HCT116 (cell line): ENCODE measurements around the gene ARSI. TPM values are rescaled to one million over a fixed set of nuclear protein-coding genes. Genes with fewer than 3 reads are reported as not detected.

Experiments used
- ATAC-seq: fragments of 200-7000 bp; cut with Tn5 transposase; 2 replicates; pipeline ENCODE4 v1.9.1; 2020; ENCODE audit warnings: mild to moderate bottlenecking, moderate library complexity
- BruUV-seq: library from RNA; stranded (reverse); fragments of 400-500 nt; replicated peaks from 2 replicates; lab custom pipeline; 2021; lab: Mats Ljungman, UMichigan
- CTCF ChIA-PET: fragments of 300-600 bp; sonication (Branson Sonifier 250); formaldehyde crosslinking; loops from one replicate; lab custom pipeline; 2021; ENCODE audit warnings: antibody characterized with exemption; lab: Charles Lee
- POLR2A ChIA-PET: fragments of 300-600, 350-600 bp; sonication (Branson Sonifier 250); formaldehyde crosslinking; loops from one replicate; lab custom pipeline; 2021; ENCODE audit warnings: antibody characterized with exemption; lab: Charles Lee
- RAD21 ChIA-PET, 2 experiments: fragments of 300-600 bp; sonication (Branson Sonifier 250); formaldehyde crosslinking; loops; one replicate each; lab custom pipeline; 2023; ENCODE audit warnings: low total read pairs in 2 of 2; ENCODE audit not compliant: uncharacterized antibody in 2 of 2, unreplicated experiment in 2 of 2, low non-redundant PET in 1 of 2; lab: Charles Lee
- DNase-seq: peaks from one replicate; pipeline ENCODE4 v3.0.0-alpha.2; 2010; ENCODE audit warnings: low read depth, low spot score
- H2AFZ ChIP-seq: fragments of 200-600 bp; shearing (Covaris generic), sonication (generic); 2 replicates; pipeline ENCODE4 v1.6.1; 2017; ENCODE audit warnings: low read depth, mixed run types, mixed read lengths, antibody characterized with exemption, low read length; ENCODE audit not compliant: poor library complexity, severe bottlenecking
- H3K27ac ChIP-seq: 2 replicates; pipeline ENCODE4 v1.5.1; 2012; ENCODE audit warnings: low read depth, low read length
- H3K27me3 ChIP-seq: fragments of 200-600 bp; sonication (generic); 2 replicates; pipeline ENCODE4 v1.6.1; 2016; ENCODE audit warnings: mixed run types, low read length, mixed read lengths; ENCODE audit not compliant: insufficient read depth
- H3K36me3 ChIP-seq, 2 experiments: fragments of 200-500 bp in 1 of 2; fragments of 200-600 bp in 1 of 2; sonication (Bioruptor generic) in 1 of 2; sonication (generic) in 1 of 2; 2 replicates each; pipeline versions ENCODE4 v1.5.1 to v1.6.1; 2014 to 2016; ENCODE audit warnings: low read length in 2 of 2, inconsistent platforms in 1 of 2, mixed read lengths in 1 of 2, mixed run types in 1 of 2; ENCODE audit not compliant: insufficient read depth in 2 of 2, control insufficient read depth in 1 of 2
- H3K4me1 ChIP-seq, 2 experiments: fragments of 200-600 bp in 1 of 2; sonication (generic) in 1 of 2; 2 replicates each; pipeline versions ENCODE4 v1.5.1 to v1.6.1; 2012 to 2017; ENCODE audit warnings: low read length in 2 of 2, inconsistent platforms in 1 of 2, mild to moderate bottlenecking in 1 of 2, mixed read lengths in 1 of 2, mixed run types in 1 of 2, moderate library complexity in 1 of 2; ENCODE audit not compliant: insufficient read depth in 2 of 2, control insufficient read depth in 1 of 2
- H3K4me2 ChIP-seq: fragments of 200-600 bp; sonication (generic); 2 replicates; pipeline ENCODE4 v1.6.1; 2017; ENCODE audit warnings: mixed run types, low read length, mixed read lengths
- H3K4me3 ChIP-seq, 2 experiments: fragments of 200-600 bp in 1 of 2; sonication (generic) in 1 of 2; replicated peaks in 1 of 2; 2 replicates each; pipeline ENCODE4 v1.5.1; 2011 to 2016; ENCODE audit warnings: low read length in 2 of 2, control low read depth in 1 of 2, low read depth in 1 of 2, mild to moderate bottlenecking in 1 of 2, mixed read lengths in 1 of 2, mixed run types in 1 of 2
- H3K79me2 ChIP-seq: fragments of 200-600 bp; sonication (generic); 2 replicates; pipeline ENCODE4 v1.6.1; 2017; ENCODE audit warnings: mild to moderate bottlenecking, mixed run types, low read length, moderate library complexity, mixed read lengths; ENCODE audit not compliant: insufficient read depth
- H3K9ac ChIP-seq: fragments of 200-600 bp; sonication (generic); 2 replicates; pipeline ENCODE4 v1.6.1; 2016; ENCODE audit warnings: low read length, mixed read lengths
- H3K9me2 ChIP-seq: fragments of 200-600 bp; sonication (generic), shearing (Covaris generic); 2 replicates; pipeline ENCODE4 v1.6.1; 2017; ENCODE audit warnings: mixed run types, mild to moderate bottlenecking, moderate library complexity; ENCODE audit not compliant: insufficient read depth
- H3K9me3 ChIP-seq, 2 experiments: fragments of 200-500 bp in 1 of 2; fragments of 200-600 bp in 1 of 2; sonication (Bioruptor generic) in 1 of 2; sonication (generic) in 1 of 2; 2 replicates each; pipeline ENCODE4 v1.6.1; 2014 to 2017; ENCODE audit warnings: low read length in 2 of 2, mixed read lengths in 2 of 2, inconsistent platforms in 1 of 2, low read depth in 1 of 2, mild to moderate bottlenecking in 1 of 2, mixed run types in 1 of 2, moderate library complexity in 1 of 2; ENCODE audit not compliant: control insufficient read depth in 1 of 2, insufficient read depth in 1 of 2
- H4K20me1 ChIP-seq: fragments of 200-600 bp; sonication (generic), shearing (Covaris generic); 2 replicates; pipeline ENCODE4 v1.6.1; 2017; ENCODE audit warnings: mixed run types, mild to moderate bottlenecking, moderate library complexity; ENCODE audit not compliant: insufficient read depth
- EZH2 ChIP-seq: fragments of 200-600 bp; sonication (generic); IDR thresholded peaks from 2 replicates; pipeline ENCODE4 v1.6.1; 2017; ENCODE audit warnings: antibody characterized with exemption, mixed run types
- FOSL1 ChIP-seq: IDR thresholded peaks from 2 replicates; pipeline ENCODE4 v1.6.1; 2012; ENCODE audit warnings: low read depth
- JUND ChIP-seq: IDR thresholded peaks from 2 replicates; pipeline ENCODE4 v1.6.1; 2012
- POLR2AphosphoS5 ChIP-seq: IDR thresholded peaks from 2 replicates; pipeline ENCODE4 v1.6.1; 2011; ENCODE audit warnings: mild to moderate bottlenecking, low read depth, low read length, moderate library complexity
- REST ChIP-seq: IDR thresholded peaks from 2 replicates; pipeline ENCODE4 v1.6.1; 2012; ENCODE audit warnings: low read depth
- SRF ChIP-seq: IDR thresholded peaks from 2 replicates; pipeline ENCODE4 v1.6.1; 2012; ENCODE audit warnings: low read depth
- TCF7L2 ChIP-seq: IDR thresholded peaks from 2 replicates; pipeline ENCODE4 v1.7.0; 2011; ENCODE audit warnings: borderline replicate concordance, inconsistent platforms; ENCODE audit not compliant: insufficient read depth, insufficient read length; ENCODE audit errors: extremely low read depth
- ZNF274 ChIP-seq: fragments of 200-500 bp; sonication (Bioruptor generic); IDR thresholded peaks from 2 replicates; pipeline ENCODE4 v1.6.1; 2014; ENCODE audit warnings: mild to moderate bottlenecking, low read depth, low read length, inconsistent platforms
- intact Hi-C: fragments of 100-400 bp; cut with micrococcal nuclease; formaldehyde crosslinking; loops from 2 replicates; pipeline ENCODE4 v1.10.0; 2022
- total RNA-seq: library from RNA; stranded (reverse); gene quantifications from one replicate; pipeline ENCODE4 v1.2.1, GENCODE V29; 2021; ENCODE audit not compliant: unreplicated experiment

The ARSI gene
- total RNA-seq, 1 experiment from 2014 or later: 0.07 TPM

DNA sequence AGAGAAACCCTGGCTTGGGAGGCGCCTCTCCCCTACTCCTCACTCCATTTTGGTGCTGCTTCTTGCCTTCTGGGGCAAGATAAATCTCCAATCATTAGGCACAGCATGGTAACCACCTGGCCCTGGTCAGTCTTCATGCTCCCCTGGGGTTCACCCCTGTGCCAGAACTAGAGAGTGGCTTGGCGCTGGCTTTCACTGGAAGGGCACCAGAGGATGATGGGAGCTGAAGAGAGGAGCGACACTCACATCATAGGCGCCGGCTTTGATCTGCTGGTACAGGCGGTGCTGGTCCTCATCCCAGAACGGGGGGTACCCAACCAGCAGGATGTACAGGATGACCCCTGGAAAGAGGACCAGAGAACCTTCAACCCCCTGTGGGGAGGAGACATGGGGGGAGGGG, 51.2 kb downstream of the ARSI start:
- no TSS peak for BruUV-seq
- ChIA-PET RAD21 (no interaction called here), CTCF (no interaction called here), POLR2A (no interaction called here)
- ATAC-seq (no peak), DNase-seq (no peak)
- H3K4me2 ChIP-seq: no peak overlapping the region
- H3K27me3 ChIP-seq: no peaks in the 10 kb centered on the region
- H3K4me1 ChIP-seq: no peaks in the 10 kb centered on the region
- H3K9me3 ChIP-seq: no peaks in the 10 kb centered on the region
- no peak overlapping the region for H3K27ac ChIP-seq
- no peaks in the 10 kb centered on the region for H3K79me2 ChIP-seq
- H2AFZ ChIP-seq: no peak overlapping the region
- no peaks in the 10 kb centered on the region for H3K9me2 ChIP-seq
- intact Hi-C loops: no loop called here
- no peaks in the 10 kb centered on the region for H3K36me3 ChIP-seq
- H4K20me1 ChIP-seq: no peaks in the 10 kb centered on the region
- TF ChIP-seq FOSL1: no peak
- no peak for TF ChIP-seq SRF
- no peak for TF ChIP-seq ZNF274
- no peak for TF ChIP-seq POLR2AphosphoS5
- no peak for TF ChIP-seq EZH2
- no peak for TF ChIP-seq TCF7L2
- no peak for TF ChIP-seq JUND
- no peak for TF ChIP-seq REST
- H3K9ac ChIP-seq: no peak overlapping the region
- H3K4me3 ChIP-seq: no peak overlapping the region
